Uterus (tissue), 4 donors: Measurements from ENCODE around the gene BSN. TPM values are rescaled to one million over a fixed set of nuclear protein-coding genes. Genes with fewer than 3 reads are reported as not detected.
"Not testable (repeated sequence)": the region's sequence is repeated elsewhere in the genome, so short reads cannot be mapped to it uniquely, and the experiment has no call there.

Source experiments
- DNase-seq, 2 donors: peaks; one replicate each; pipeline ENCODE4 v3.0.0-alpha.2; 2019 to 2020
- H3K27ac ChIP-seq, 2 donors: fragments of 200-600 bp; sonication (generic); 1 replicate in 1 of 2; 2 replicates in 1 of 2; pipeline ENCODE4 v1.5.1; 2016 to 2018
- H3K27me3 ChIP-seq, 2 donors: fragments of 200-600 bp; sonication (generic); one replicate each; pipeline ENCODE4 v1.5.1; 2018 to 2019; ENCODE audit warnings: control low read depth in 1 of 2
- H3K36me3 ChIP-seq, 2 donors: fragments of 200-600 bp; sonication (generic); one replicate each; pipeline ENCODE4 v1.5.1; 2019; ENCODE audit warnings: control low read depth in 1 of 2
- H3K4me1 ChIP-seq, 2 donors: fragments of 200-600 bp; sonication (generic); one replicate each; pipeline ENCODE4 v1.5.1; 2018 to 2019; ENCODE audit warnings: control low read depth in 1 of 2
- H3K4me3 ChIP-seq, 2 donors: fragments of 200-600 bp; sonication (generic); 1 replicate in 1 of 2; 2 replicates in 1 of 2; pipeline ENCODE4 v1.5.1; 2018 to 2019; ENCODE audit warnings: mild to moderate bottlenecking in 1 of 2
- H3K9me3 ChIP-seq, 2 donors: fragments of 200-600 bp; sonication (generic); one replicate each; pipeline ENCODE4 v1.5.1; 2019; ENCODE audit warnings: control low read depth in 1 of 2
- POLR2A ChIP-seq, 2 donors: fragments of 450-650 bp; IDR thresholded peaks; one replicate each; pipeline ENCODE4 v1.6.1; 2016; ENCODE audit warnings: antibody characterized with exemption in 2 of 2, mild to moderate bottlenecking in 1 of 2, moderate library complexity in 1 of 2
- intact Hi-C: fragments of 100-400 bp; cut with DNase I; formaldehyde crosslinking; loops from one replicate; pipeline ENCODE4 v1.15.1; 2023; ENCODE audit warnings: low total_unique reads
- total RNA-seq, 4 donors: library from RNA; depleted of rRNA in 3 of 4; stranded (reverse); fragments of >200 nt in 3 of 4; gene quantifications; one replicate each; pipeline versions ENCODE4 v1.1.0 to v1.2.4, GENCODE V29; 2014 to 2023
- TF ChIP-seq, protein P1 (sequence below), 4 experiments: fragments of 200-600 bp in 2 of 4; fragments of 450-650 bp in 2 of 4; sonication (generic) in 2 of 4; IDR thresholded peaks; one replicate each; pipeline ENCODE4 v1.5.1; 2016 to 2019; ENCODE audit warnings: antibody characterized with exemption in 4 of 4, mild to moderate bottlenecking in 2 of 4, moderate library complexity in 1 of 4
- donor health status: DM: yes; HTN: yes; CAD: no.

BSN gene
- total RNA-seq, 4 donors from 2014 or later = 0.29 to 0.95 (median 0.60) TPM

DNA sequence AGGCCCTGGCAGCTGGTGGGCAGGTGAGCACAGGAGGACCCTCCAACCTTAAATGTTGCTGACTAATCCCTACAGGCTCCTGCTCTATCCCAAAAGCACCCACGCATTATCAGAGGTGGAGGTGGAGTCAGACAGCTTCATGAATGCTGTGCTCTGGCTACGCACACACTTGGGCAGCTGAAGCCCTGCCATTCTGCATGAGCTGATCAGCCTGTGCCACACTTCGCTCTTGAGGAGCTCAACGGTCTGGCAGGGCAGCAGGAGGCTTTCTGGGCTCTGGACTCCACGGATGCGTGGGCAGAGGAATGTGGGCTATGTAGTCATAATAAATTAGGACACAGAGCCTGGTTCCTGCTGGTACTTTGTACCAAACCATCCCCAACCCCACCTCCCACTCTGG lies 128.9 kb downstream of the BSN start:
- Histone ChIP-seq H3K27ac (no peak overlapping the region), H3K27me3 (no peaks in the 10 kb centered on the region), H3K4me3 (no peak overlapping the region), H3K36me3 (no peaks in the 10 kb centered on the region), H3K9me3 (no peaks in the 10 kb centered on the region), H3K4me1 (no peaks in the 10 kb centered on the region)
- no peak for DNase-seq
- intact Hi-C loops = no loop called here
- no peak for TF ChIP-seq POLR2A (IDR thresholded peaks at IDR 0.05)
- TF ChIP-seq, protein P1, sequence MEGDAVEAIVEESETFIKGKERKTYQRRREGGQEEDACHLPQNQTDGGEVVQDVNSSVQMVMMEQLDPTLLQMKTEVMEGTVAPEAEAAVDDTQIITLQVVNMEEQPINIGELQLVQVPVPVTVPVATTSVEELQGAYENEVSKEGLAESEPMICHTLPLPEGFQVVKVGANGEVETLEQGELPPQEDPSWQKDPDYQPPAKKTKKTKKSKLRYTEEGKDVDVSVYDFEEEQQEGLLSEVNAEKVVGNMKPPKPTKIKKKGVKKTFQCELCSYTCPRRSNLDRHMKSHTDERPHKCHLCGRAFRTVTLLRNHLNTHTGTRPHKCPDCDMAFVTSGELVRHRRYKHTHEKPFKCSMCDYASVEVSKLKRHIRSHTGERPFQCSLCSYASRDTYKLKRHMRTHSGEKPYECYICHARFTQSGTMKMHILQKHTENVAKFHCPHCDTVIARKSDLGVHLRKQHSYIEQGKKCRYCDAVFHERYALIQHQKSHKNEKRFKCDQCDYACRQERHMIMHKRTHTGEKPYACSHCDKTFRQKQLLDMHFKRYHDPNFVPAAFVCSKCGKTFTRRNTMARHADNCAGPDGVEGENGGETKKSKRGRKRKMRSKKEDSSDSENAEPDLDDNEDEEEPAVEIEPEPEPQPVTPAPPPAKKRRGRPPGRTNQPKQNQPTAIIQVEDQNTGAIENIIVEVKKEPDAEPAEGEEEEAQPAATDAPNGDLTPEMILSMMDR (IDR thresholded peaks at IDR 0.05) = no peak

DNA sequence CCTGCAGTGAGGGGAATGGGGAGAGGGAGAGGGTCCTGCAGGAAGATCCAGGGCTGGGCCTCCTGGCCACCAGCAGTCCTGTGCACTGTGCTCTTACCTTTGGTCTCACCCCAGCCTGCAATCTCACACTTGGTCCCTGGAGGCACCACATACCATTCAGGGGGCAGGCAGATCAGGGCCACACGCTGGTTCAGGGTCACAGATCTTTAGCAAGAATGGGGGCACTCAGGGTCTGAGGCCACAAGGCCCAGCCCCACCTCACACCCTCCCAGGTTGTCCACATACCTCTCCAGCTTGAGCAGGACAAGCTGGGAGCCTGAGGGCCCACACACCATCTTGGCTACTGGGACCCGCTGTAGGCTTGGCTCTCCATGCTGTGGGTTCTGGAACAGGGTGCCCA lies 130.2 kb downstream of the BSN start:
- H3K4me1 ChIP-seq, H3K36me3 ChIP-seq, H3K27ac ChIP-seq, H3K4me3 ChIP-seq, H3K27me3 ChIP-seq, DNase-seq, H3K9me3 ChIP-seq, intact Hi-C loops: not testable (repeated sequence)

DNA sequence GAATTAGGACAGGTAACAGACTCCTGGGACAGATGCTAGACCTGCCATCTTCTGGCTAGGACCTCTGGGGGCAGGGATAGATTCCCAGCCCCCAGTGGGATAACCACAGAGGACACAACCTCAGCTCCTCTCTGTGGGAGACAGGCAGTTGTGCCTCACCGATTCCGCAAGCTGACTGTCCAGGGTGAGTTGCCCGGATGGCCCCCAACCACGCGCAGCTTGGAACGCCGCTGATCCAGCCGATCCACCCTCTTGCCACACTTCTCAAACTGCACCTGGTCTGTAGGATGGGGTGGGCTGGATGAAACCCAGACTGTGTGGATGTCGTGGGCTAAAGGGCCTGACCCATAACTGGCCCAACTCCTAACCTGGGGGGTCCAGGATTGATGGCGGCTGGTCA lies 130.8 kb downstream of the BSN start:
- H3K27ac ChIP-seq, H3K36me3 ChIP-seq, H3K4me1 ChIP-seq, H3K4me3 ChIP-seq, H3K27me3 ChIP-seq, H3K9me3 ChIP-seq, intact Hi-C loops, DNase-seq: not testable (repeated sequence)

DNA sequence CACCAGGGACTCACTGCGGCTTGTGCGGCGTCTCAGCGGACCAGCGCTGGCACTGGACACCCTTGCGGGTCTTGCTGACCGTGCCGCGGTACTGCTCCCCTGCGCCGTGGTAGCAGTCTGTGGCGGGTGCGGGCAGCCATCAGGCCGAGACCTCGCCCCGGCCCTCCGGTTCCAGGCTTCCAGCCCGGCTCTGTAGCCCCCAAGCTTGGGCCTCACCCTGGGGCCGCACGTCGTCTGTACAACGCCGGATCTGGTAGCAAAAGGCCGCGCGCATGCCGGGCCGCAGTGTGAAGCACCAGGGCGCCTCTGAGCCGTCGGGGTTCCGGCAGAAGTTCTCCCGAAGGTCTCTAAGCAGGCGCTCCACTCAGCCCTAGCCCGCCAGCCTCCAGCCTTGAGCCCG lies 131.6 kb downstream of the BSN start:
- H3K4me1 ChIP-seq, H3K9me3 ChIP-seq, H3K27me3 ChIP-seq, H3K4me3 ChIP-seq, intact Hi-C loops, H3K27ac ChIP-seq, DNase-seq, H3K36me3 ChIP-seq: not testable (repeated sequence)

DNA sequence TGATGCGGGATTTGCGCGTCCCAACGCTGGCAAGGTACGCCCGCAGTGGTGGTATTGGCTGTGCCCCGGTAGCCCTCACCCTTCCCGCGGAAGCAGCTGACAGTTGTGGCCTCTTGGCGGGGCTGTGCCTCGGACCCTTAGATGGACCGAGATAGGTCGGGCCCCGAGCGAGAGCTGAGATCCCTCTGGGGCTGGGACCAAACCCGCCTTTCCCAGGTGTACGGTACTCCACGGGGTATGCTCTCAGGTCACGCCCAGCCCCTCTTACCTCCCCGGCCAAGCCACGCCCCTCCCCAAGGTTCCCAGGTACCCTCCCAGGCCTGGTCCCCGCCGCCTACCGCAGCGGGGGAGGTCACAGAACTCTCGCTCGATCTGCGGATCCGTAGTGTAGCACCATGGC lies 132.1 kb downstream of the BSN start:
- H3K27me3 ChIP-seq, H3K27ac ChIP-seq, DNase-seq, intact Hi-C loops, H3K9me3 ChIP-seq, H3K36me3 ChIP-seq: not testable (repeated sequence)
- peaks cover 0 to 12% of the 10 kb centered on the region in 2 donors for H3K4me1 ChIP-seq
- H3K4me3 ChIP-seq = peak overlapping the region in 1 of 2 donors; percentile 9

DNA sequence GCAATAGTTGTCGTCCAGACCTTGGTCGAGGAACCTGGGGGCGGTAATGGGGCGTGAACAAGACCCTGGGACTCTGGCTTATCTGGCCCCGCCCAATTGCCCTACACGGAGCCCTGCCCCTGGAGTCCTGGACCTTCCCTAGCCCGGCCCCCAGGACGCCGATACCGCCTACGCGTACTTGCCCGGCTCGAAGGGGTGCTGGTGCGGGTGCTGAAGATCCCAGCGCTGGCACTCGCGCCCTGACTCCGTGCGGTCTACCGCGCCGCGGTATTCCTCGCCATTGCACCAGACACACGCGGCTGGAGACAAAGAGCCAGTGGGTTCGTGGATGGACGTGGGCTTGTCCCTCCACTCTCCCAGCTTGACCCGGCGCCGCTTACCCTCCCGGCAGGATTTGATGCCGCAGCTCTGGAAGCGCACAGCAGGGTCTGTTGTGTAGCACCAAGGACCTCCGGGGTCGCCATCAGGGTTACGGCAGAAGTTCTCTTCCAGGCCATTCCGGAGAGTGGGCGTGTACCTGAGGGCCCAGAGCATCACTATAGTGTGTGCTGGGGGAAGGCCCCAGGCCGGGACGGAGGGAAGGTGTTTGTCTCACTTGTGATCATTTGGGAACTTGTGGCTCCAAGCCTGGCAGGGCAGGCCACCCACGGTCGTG lies 132.6 kb downstream of the BSN start:
- H3K27ac ChIP-seq, intact Hi-C loops, H3K36me3 ChIP-seq, H3K9me3 ChIP-seq, H3K27me3 ChIP-seq: not testable (repeated sequence)
- peak in 1 of 2 donors; percentile 36 for DNase-seq
- peaks cover 0 to 12% of the 10 kb centered on the region in 2 donors for H3K4me1 ChIP-seq
- H3K4me3 ChIP-seq = peak overlapping the region in 1 of 2 donors; percentile 9

DNA sequence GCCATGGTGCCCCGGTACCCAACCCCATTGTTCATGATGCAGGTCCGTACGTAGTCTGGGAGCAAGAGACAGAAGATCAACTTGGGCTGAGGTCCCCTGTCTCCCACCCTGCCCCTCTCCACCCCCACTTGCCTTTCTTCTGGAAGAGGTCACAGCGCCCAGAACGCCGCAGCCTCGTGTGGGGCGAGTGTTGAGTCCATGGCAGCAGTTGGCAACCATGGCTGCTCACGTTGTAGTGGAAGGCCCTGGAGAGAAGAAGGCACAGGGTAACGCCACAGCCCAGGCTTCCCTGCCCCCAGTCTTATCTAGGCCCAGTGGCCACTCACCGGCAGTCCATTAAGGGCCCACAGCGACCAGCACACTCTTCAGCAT lies 133.1 kb downstream of the BSN start:
- peaks cover 0 to 12% of the 10 kb centered on the region in 2 donors for H3K4me1 ChIP-seq
- DNase-seq, H3K27ac ChIP-seq, H3K27me3 ChIP-seq, H3K36me3 ChIP-seq, H3K4me3 ChIP-seq, H3K9me3 ChIP-seq, intact Hi-C loops: not testable (repeated sequence)

DNA sequence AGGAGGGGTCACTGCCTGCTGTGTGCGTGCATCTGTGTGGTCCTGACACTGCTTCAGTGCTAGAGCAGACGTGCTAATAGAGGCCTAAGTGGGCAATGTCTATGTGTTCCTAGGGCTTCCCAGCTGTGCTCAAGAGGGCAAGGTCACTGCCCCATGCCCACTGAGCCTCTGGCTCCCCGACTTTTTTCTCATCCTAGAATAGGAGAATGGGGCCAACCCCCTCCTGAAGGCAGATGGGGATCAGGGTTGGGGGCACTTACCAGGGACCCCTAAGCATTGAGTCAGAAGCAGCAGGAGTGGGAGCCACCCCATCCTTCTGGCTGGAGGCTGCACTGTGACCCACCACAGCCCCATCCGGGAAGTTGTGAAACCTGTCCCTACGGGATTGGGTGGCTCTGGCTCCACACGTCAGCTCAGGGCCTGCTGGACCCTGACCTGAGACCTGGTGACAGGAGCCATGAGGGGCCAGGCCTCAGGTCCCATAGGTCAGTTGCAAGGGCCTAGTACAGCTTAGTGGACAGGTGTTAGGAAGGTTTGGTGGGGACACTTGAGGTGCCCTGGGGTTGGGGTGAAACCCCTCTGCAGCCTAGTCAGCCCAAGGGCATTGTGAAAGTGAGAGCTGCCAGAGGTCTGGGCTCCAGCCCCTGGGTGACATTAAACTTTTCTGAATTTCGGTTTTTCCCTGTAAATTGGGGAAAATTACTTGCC lies 134.2 kb downstream of the BSN start:
- H3K36me3 ChIP-seq, DNase-seq, H3K9me3 ChIP-seq, intact Hi-C loops, H3K27me3 ChIP-seq: not testable (repeated sequence)
- H3K27ac ChIP-seq = peak overlapping the region; percentile 40 to 86
- peak overlapping the region; percentile 79 to 84 for H3K4me3 ChIP-seq
- peaks cover 0 to 12% of the 10 kb centered on the region in 2 donors for H3K4me1 ChIP-seq
